ENCODE measurements around the gene ATP13A5. TPM values are rescaled to one million over a fixed set of nuclear protein-coding genes. Genes with fewer than 3 reads are reported as not detected.

Gene ATP13A5
- total RNA-seq, 1 experiment from 2014 or later, result not detected

DNA sequence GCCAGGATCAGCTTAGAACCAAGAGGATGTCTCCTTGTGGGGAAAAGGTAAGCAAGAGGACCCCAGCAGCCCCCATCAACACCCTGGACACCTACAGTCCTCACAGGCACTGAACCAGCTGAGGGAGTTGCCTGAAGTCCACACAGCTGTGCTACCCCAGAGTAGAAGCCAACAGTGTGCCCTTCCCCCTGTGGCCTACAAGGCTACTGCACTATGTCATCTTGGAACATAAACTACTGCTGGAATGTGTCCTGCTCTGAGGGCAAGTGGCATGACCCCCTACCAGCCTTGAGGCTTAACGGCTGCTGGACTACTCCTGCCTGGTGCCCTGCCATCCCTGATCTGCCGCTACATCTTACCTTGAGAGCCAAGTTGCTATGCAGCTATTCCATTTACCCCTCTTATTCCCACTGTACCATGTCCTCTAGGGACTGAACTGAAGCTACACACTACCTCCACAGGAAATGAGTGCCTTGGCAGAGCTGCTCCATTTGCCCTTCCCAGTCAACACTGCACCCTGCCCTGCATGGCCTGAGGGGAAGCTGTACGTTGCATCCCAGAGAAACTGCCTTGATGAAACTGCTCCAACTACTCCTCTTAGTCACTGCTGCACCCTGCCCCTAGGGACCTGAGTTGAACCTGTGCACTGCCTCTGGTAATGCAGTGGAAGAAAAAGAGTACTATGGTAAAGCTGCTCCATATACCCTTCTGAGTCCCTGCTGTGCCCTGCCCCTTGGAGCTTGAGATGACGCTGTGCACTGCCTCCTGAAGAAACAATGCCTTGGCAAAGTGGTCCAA lies 40.2 kb upstream of the ATP13A5 start:
- H3K14ac ChIP-seq (ENCODE audit: insufficient read depth, low read length), result no peak overlapping the region; the same call in 1 of the 2 replicates
- H3K23ac ChIP-seq (ENCODE audit: insufficient read length, low read depth, low read length), result no peak overlapping the region
- H3K4me1 Mint-ChIP-seq, result peaks cover 4 to 5% of the 10 kb centered on the region in 2 experiments; a peak in 2 of 4 replicates
- no peak overlapping the region for H3K4me2 ChIP-seq (ENCODE audit: insufficient read depth, insufficient read length, low read length)
- TF ChIP-seq, protein P1, sequence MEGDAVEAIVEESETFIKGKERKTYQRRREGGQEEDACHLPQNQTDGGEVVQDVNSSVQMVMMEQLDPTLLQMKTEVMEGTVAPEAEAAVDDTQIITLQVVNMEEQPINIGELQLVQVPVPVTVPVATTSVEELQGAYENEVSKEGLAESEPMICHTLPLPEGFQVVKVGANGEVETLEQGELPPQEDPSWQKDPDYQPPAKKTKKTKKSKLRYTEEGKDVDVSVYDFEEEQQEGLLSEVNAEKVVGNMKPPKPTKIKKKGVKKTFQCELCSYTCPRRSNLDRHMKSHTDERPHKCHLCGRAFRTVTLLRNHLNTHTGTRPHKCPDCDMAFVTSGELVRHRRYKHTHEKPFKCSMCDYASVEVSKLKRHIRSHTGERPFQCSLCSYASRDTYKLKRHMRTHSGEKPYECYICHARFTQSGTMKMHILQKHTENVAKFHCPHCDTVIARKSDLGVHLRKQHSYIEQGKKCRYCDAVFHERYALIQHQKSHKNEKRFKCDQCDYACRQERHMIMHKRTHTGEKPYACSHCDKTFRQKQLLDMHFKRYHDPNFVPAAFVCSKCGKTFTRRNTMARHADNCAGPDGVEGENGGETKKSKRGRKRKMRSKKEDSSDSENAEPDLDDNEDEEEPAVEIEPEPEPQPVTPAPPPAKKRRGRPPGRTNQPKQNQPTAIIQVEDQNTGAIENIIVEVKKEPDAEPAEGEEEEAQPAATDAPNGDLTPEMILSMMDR (conservative IDR thresholded peaks at IDR 0.05), result no peak
- no peak overlapping the region for H2AK5ac ChIP-seq (ENCODE audit: insufficient read length, low read length)
- no peak overlapping the region for H2BK15ac ChIP-seq (ENCODE audit: low read depth, low read length)
- no peak overlapping the region for H2BK20ac ChIP-seq (ENCODE audit: low read depth, low read length, poor library complexity, severe bottlenecking)
- no peak overlapping the region for H3K27ac ChIP-seq (ENCODE audit: insufficient read length, low read depth, low read length)
- H3K9ac ChIP-seq (ENCODE audit: extremely low read depth, insufficient read length, low read length), result no peak overlapping the region
- H3K9me3 ChIP-seq (ENCODE audit: control insufficient read depth, low read depth, low read length), result no peaks in the 10 kb centered on the region
- H3K27me3 Mint-ChIP-seq (ENCODE audit: low read depth), result peaks cover 4% of the 10 kb centered on the region
- no peak overlapping the region for H4K91ac ChIP-seq (ENCODE audit: insufficient read length, low read depth, low read length)
- H4K20me1 ChIP-seq (ENCODE audit: control insufficient read depth, insufficient read depth, insufficient read length), result no peaks in the 10 kb centered on the region
- no peaks in the 10 kb centered on the region for H3K79me1 ChIP-seq (ENCODE audit: insufficient read depth, low read depth, low read length, poor library complexity, severe bottlenecking)
- no peak for DNase-seq
- H3K9me3 Mint-ChIP-seq, result peaks cover 33 to 61% of the 10 kb centered on the region in 2 experiments
- peaks cover 17 to 50% (median 23%) of the 10 kb centered on the region in 3 experiments for H3K36me3 Mint-ChIP-seq (ENCODE audit: insufficient read depth in 1 of 3, low read depth in 3 of 3)
- no peak overlapping the region for H2BK120ac ChIP-seq (ENCODE audit: low read depth, low read length, poor library complexity, severe bottlenecking)
- H3T11ph ChIP-seq (ENCODE audit: low read length), result no peak overlapping the region
- H3K27ac Mint-ChIP-seq, result no peak overlapping the region; a peak in 1 of 7 replicates
- no peak overlapping the region for H3K18ac ChIP-seq (ENCODE audit: insufficient read length, low read depth, low read length)
- H3K27me3 ChIP-seq (ENCODE audit: insufficient read depth, low read length), result no peaks in the 10 kb centered on the region
- H3K4me3 Mint-ChIP-seq, result no peak overlapping the region
- no peaks in the 10 kb centered on the region for H3K4me1 ChIP-seq (ENCODE audit: insufficient read depth, low read length)
- H4K5ac ChIP-seq (ENCODE audit: insufficient read length, low read depth, low read length), result no peak overlapping the region
- WGBS (ENCODE audit: extremely low coverage, insufficient read length, low lambda C conversion rate), result no CpG with 5 or more reads among the region's 4 CpGs
- H3K56ac ChIP-seq (ENCODE audit: insufficient read length, low read depth, low read length), result no peak overlapping the region
- H2BK5ac ChIP-seq (ENCODE audit: insufficient read length, low read length), result no peak overlapping the region
- no peak overlapping the region for H3K4ac ChIP-seq (ENCODE audit: low read depth, low read length)
- H3K79me2 ChIP-seq (ENCODE audit: insufficient read depth, low read length), result no peaks in the 10 kb centered on the region
- H3K23me2 ChIP-seq (ENCODE audit: insufficient read length, low read depth, low read length, poor library complexity, severe bottlenecking), result no peaks in the 10 kb centered on the region
- H2BK12ac ChIP-seq (ENCODE audit: insufficient read length, low read depth, low read length), result no peak overlapping the region
- H4K8ac ChIP-seq (replicated peaks; ENCODE audit: insufficient read length, low read depth, low read length), result no peak overlapping the region
- H2AFZ ChIP-seq (ENCODE audit: low read length), result no peak overlapping the region
